ENCODE data around the gene CEMIP.

CEMIP gene

DNA sequence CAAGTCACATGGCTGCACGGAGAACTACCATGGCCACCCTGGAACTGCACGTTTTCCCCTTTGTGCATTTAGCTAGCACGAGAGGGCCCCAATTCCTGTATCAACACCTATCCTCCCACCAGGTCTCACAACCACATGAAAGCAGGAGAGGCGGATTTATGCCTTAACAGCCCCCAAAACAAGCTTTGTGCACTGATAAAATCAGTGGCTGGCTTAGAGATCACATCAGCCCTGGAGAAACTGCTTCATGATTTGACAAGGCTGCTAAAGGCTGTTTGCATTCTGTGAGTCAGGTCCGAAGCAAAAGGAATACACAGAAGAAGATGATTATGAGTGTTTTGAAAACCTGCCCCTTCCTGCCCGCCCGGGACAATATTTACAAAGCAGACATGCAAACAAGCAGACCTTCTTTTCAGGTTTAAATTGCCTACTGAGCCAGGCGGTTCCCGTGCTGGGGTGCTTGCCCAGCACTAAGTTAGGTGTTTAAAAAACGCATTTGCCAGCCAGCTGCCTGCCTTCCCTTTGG lies 25.9 kb downstream of the CEMIP start:
- Histone ChIP-seq H3K27me3 (ENCODE audit: low read depth, low read length) (no peaks in the 10 kb centered on the region), H3K4me1 (ENCODE audit: control insufficient read depth in 1 of 2, insufficient read depth in 2 of 2, low read length in 2 of 2) (no peaks in the 10 kb centered on the region), H3K4me3 (ENCODE audit: low read depth in 1 of 2, low read length in 2 of 2) (no peak overlapping the region), H3K36me3 (ENCODE audit: control insufficient read depth in 1 of 2, insufficient read depth in 2 of 2, low read length in 2 of 2) (no peaks in the 10 kb centered on the region), H3K27ac (ENCODE audit: low read length) (no peak overlapping the region), H3K9me3 (ENCODE audit: control insufficient read depth in 1 of 2, low read length in 2 of 2) (no peaks in the 10 kb centered on the region)

GRCh38 chr15:80811781-80812315 lies 32.7 kb downstream of the CEMIP start:
- peaks cover 0 to 9% of the 10 kb centered on the region in 2 donors for H3K4me1 ChIP-seq (ENCODE audit: control insufficient read depth in 1 of 2, insufficient read depth in 2 of 2, low read length in 2 of 2)
- no peak overlapping the region for H3K4me3 ChIP-seq (ENCODE audit: low read depth in 1 of 2, low read length in 2 of 2)
- H3K27me3 ChIP-seq (ENCODE audit: low read depth, low read length) = no peaks in the 10 kb centered on the region
- H3K27ac ChIP-seq (ENCODE audit: low read length) = no peak overlapping the region
- H3K36me3 ChIP-seq (ENCODE audit: control insufficient read depth in 1 of 2, insufficient read depth in 2 of 2, low read length in 2 of 2) = no peaks in the 10 kb centered on the region
- H3K9me3 ChIP-seq (ENCODE audit: control insufficient read depth in 1 of 2, low read length in 2 of 2) = no peaks in the 10 kb centered on the region

- no peak overlapping the region for H3K4me3 ChIP-seq (ENCODE audit: low read depth in 1 of 2, low read length in 2 of 2)
- H3K36me3 ChIP-seq (ENCODE audit: control insufficient read depth in 1 of 2, insufficient read depth in 2 of 2, low read length in 2 of 2) = no peaks in the 10 kb centered on the region
- no peaks in the 10 kb centered on the region for H3K27me3 ChIP-seq (ENCODE audit: low read depth, low read length)
- no peak overlapping the region for H3K27ac ChIP-seq (ENCODE audit: low read length)
- H3K9me3 ChIP-seq (ENCODE audit: control insufficient read depth in 1 of 2, low read length in 2 of 2) = no peaks in the 10 kb centered on the region
- H3K4me1 ChIP-seq (ENCODE audit: control insufficient read depth in 1 of 2, insufficient read depth in 2 of 2, low read length in 2 of 2) = peaks cover 0 to 13% of the 10 kb centered on the region in 2 donors
Observed at GRCh38 chr15:80815106-80815505, 35.9 kb downstream of the CEMIP start.

DNA sequence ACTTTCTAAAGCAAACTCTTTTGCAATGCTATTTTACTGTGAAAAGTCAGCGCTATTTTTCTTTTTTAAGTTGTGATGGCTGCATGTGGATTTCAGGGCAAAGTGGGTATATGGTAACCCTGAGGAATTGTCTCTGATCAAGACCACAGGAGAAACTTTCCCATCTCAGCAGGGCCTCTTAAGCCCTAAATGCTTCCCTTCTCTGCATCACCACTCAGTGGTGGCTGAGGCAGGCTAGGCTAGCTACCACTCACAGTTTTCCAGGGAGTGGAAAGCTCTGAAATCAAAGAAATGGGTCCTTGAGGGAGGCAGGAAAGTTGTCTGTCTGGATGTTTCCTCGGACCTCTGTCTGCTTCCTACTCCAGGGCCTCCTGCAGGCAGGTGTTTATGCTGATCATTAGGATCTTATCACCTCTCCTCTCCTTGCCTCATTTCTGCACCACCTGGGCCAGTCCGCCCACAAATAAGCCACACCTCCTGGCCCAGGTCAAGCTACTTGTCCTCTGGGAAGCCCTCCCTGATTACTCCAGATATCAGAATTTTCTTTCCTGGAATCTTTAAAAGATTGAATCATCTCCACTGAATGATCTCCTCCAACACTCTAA lies 37.0 kb downstream of the CEMIP start:
- H3K27ac ChIP-seq (ENCODE audit: low read length) = peak overlapping the region; percentile 15
- no peaks in the 10 kb centered on the region for H3K9me3 ChIP-seq (ENCODE audit: control insufficient read depth in 1 of 2, low read length in 2 of 2)
- no peak overlapping the region for H3K4me3 ChIP-seq (ENCODE audit: low read depth in 1 of 2, low read length in 2 of 2)
- no peaks in the 10 kb centered on the region for H3K27me3 ChIP-seq (ENCODE audit: low read depth, low read length)
- no peaks in the 10 kb centered on the region for H3K36me3 ChIP-seq (ENCODE audit: control insufficient read depth in 1 of 2, insufficient read depth in 2 of 2, low read length in 2 of 2)
- peaks cover 0 to 13% of the 10 kb centered on the region in 2 donors for H3K4me1 ChIP-seq (ENCODE audit: control insufficient read depth in 1 of 2, insufficient read depth in 2 of 2, low read length in 2 of 2)

DNA sequence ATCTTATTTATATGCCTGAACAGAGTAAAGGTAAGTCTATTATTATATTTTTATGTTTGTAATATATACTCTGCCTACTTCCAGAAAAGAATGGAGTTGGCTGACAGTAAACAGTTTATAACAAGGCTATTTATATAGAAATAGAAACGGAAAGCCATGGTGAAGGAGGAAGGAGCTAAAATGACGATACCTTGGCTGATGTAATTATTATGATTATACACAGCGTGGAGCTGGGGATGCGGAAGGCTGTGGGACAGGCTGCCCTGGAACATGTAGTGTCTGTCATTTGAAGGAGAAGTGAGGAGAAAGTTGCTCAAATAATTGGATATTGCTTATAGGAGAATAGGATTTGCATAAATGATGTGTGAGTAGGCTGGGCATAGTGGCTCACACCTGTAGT lies 37.8 kb downstream of the CEMIP start:
- no peak overlapping the region for H3K27ac ChIP-seq (ENCODE audit: low read length)
- H3K4me1 ChIP-seq (ENCODE audit: control insufficient read depth in 1 of 2, insufficient read depth in 2 of 2, low read length in 2 of 2) = peaks cover 0 to 13% of the 10 kb centered on the region in 2 donors
- no peaks in the 10 kb centered on the region for H3K36me3 ChIP-seq (ENCODE audit: control insufficient read depth in 1 of 2, insufficient read depth in 2 of 2, low read length in 2 of 2)
- H3K27me3 ChIP-seq (ENCODE audit: low read depth, low read length) = no peaks in the 10 kb centered on the region
- H3K9me3 ChIP-seq (ENCODE audit: control insufficient read depth in 1 of 2, low read length in 2 of 2) = no peaks in the 10 kb centered on the region
- H3K4me3 ChIP-seq (ENCODE audit: low read depth in 1 of 2, low read length in 2 of 2) = no peak overlapping the region

GRCh38 chr15:80817901-80818300 lies 38.7 kb downstream of the CEMIP start:
- no peaks in the 10 kb centered on the region for H3K27me3 ChIP-seq (ENCODE audit: low read depth, low read length)
- H3K9me3 ChIP-seq (ENCODE audit: control insufficient read depth in 1 of 2, low read length in 2 of 2) = no peaks in the 10 kb centered on the region
- H3K36me3 ChIP-seq (ENCODE audit: control insufficient read depth in 1 of 2, insufficient read depth in 2 of 2, low read length in 2 of 2) = no peaks in the 10 kb centered on the region
- no peak overlapping the region for H3K27ac ChIP-seq (ENCODE audit: low read length)
- peaks cover 0 to 13% of the 10 kb centered on the region in 2 donors for H3K4me1 ChIP-seq (ENCODE audit: control insufficient read depth in 1 of 2, insufficient read depth in 2 of 2, low read length in 2 of 2)
- no peak overlapping the region for H3K4me3 ChIP-seq (ENCODE audit: low read depth in 1 of 2, low read length in 2 of 2)

DNA sequence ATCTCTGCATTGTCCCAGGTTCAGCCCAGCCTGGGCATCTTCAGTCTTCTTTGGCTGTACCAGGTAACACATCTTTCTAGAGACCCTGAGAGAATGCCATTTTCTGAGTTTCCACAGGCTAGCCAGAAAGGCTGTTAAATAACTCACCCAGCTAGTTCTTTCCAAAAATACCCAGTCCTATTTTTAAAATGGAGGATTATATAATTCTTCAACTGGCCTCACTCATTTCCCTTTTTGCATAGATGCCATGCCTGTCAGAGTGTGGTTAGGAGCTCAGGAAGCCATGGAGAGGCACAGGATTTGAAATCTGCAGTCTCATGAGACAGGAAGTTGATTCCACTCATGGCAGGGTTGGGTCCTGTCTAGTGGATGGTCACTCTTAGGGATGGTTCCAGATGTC lies 39.8 kb downstream of the CEMIP start:
- H3K9me3 ChIP-seq (ENCODE audit: control insufficient read depth in 1 of 2, low read length in 2 of 2) = no peaks in the 10 kb centered on the region
- H3K36me3 ChIP-seq (ENCODE audit: control insufficient read depth in 1 of 2, insufficient read depth in 2 of 2, low read length in 2 of 2) = no peaks in the 10 kb centered on the region
- no peaks in the 10 kb centered on the region for H3K27me3 ChIP-seq (ENCODE audit: low read depth, low read length)
- peaks cover 0 to 13% of the 10 kb centered on the region in 2 donors for H3K4me1 ChIP-seq (ENCODE audit: control insufficient read depth in 1 of 2, insufficient read depth in 2 of 2, low read length in 2 of 2)
- H3K27ac ChIP-seq (ENCODE audit: low read length) = no peak overlapping the region
- no peak overlapping the region for H3K4me3 ChIP-seq (ENCODE audit: low read depth in 1 of 2, low read length in 2 of 2)

DNA sequence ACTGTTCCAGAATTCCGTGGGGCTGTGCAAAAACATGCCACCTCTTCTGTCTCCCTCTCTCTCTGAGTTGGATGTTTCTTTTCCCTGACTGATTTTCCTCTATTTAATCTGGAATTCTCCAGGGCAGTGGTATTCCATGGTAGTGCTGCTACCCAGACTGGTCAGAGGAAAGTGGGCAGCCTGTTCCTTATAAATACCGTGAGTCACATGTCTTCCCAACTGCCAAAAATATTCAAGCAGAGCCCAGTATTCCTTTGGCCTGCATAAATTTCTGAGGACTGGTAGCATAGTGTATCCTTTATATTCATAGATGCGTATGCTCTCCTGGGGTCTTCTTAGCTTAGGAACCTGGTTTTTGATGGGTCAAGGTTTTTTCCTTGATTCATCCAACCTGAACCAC lies 40.9 kb downstream of the CEMIP start:
- Histone ChIP-seq H3K27ac (ENCODE audit: low read length) (no peak overlapping the region), H3K9me3 (ENCODE audit: control insufficient read depth in 1 of 2, low read length in 2 of 2) (no peaks in the 10 kb centered on the region), H3K4me1 (ENCODE audit: control insufficient read depth in 1 of 2, insufficient read depth in 2 of 2, low read length in 2 of 2) (peaks cover 0 to 11% of the 10 kb centered on the region in 2 donors), H3K36me3 (ENCODE audit: control insufficient read depth in 1 of 2, insufficient read depth in 2 of 2, low read length in 2 of 2) (no peaks in the 10 kb centered on the region), H3K27me3 (ENCODE audit: low read depth, low read length) (no peaks in the 10 kb centered on the region), H3K4me3 (ENCODE audit: low read depth in 1 of 2, low read length in 2 of 2) (no peak overlapping the region)

- Histone ChIP-seq H3K4me1 (ENCODE audit: control insufficient read depth in 1 of 2, insufficient read depth in 2 of 2, low read length in 2 of 2) (peaks cover 0 to 4% of the 10 kb centered on the region in 2 donors), H3K27me3 (ENCODE audit: low read depth, low read length) (no peaks in the 10 kb centered on the region), H3K27ac (ENCODE audit: low read length) (no peak overlapping the region), H3K36me3 (ENCODE audit: control insufficient read depth in 1 of 2, insufficient read depth in 2 of 2, low read length in 2 of 2) (no peaks in the 10 kb centered on the region), H3K4me3 (ENCODE audit: low read depth in 1 of 2, low read length in 2 of 2) (no peak overlapping the region), H3K9me3 (ENCODE audit: control insufficient read depth in 1 of 2, low read length in 2 of 2) (no peaks in the 10 kb centered on the region)
Observed at GRCh38 chr15:80822256-80822655, 43.1 kb downstream of the CEMIP start.

- no peak overlapping the region for H3K27ac ChIP-seq (ENCODE audit: low read length)
- H3K9me3 ChIP-seq (ENCODE audit: control insufficient read depth in 1 of 2, low read length in 2 of 2) = no peaks in the 10 kb centered on the region
- H3K4me1 ChIP-seq (ENCODE audit: control insufficient read depth in 1 of 2, insufficient read depth in 2 of 2, low read length in 2 of 2) = peaks cover 0 to 4% of the 10 kb centered on the region in 2 donors
- H3K36me3 ChIP-seq (ENCODE audit: control insufficient read depth in 1 of 2, insufficient read depth in 2 of 2, low read length in 2 of 2) = no peaks in the 10 kb centered on the region
- H3K4me3 ChIP-seq (ENCODE audit: low read depth in 1 of 2, low read length in 2 of 2) = no peak overlapping the region
- no peaks in the 10 kb centered on the region for H3K27me3 ChIP-seq (ENCODE audit: low read depth, low read length)
Observed at GRCh38 chr15:80822676-80823075, 43.5 kb downstream of the CEMIP start.

DNA sequence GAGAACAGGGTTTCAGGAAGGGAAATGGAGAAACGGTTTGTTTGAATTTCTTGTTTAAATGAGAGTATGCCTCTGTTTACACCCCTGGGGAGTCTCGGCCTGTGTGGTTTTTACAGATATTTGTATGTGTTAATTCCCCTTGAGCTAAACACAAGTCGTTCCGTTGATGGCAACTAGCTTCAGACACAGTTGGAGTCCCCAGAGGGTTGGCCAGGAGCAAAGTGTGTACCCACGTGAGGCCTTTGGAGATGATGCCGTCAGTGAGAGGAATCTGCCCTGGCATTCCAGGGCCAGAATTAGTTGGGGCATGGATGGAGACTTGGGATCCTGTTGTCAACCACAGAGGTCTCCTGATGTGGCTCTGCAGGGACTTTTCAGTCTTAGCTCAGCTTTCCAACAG lies 44.0 kb downstream of the CEMIP start:
- H3K27me3 ChIP-seq (ENCODE audit: low read depth, low read length) = no peaks in the 10 kb centered on the region
- H3K4me3 ChIP-seq (ENCODE audit: low read depth in 1 of 2, low read length in 2 of 2) = no peak overlapping the region
- peaks cover 0 to 4% of the 10 kb centered on the region in 2 donors for H3K4me1 ChIP-seq (ENCODE audit: control insufficient read depth in 1 of 2, insufficient read depth in 2 of 2, low read length in 2 of 2)
- H3K36me3 ChIP-seq (ENCODE audit: control insufficient read depth in 1 of 2, insufficient read depth in 2 of 2, low read length in 2 of 2) = no peaks in the 10 kb centered on the region
- no peaks in the 10 kb centered on the region for H3K9me3 ChIP-seq (ENCODE audit: control insufficient read depth in 1 of 2, low read length in 2 of 2)
- H3K27ac ChIP-seq (ENCODE audit: low read length) = no peak overlapping the region

DNA sequence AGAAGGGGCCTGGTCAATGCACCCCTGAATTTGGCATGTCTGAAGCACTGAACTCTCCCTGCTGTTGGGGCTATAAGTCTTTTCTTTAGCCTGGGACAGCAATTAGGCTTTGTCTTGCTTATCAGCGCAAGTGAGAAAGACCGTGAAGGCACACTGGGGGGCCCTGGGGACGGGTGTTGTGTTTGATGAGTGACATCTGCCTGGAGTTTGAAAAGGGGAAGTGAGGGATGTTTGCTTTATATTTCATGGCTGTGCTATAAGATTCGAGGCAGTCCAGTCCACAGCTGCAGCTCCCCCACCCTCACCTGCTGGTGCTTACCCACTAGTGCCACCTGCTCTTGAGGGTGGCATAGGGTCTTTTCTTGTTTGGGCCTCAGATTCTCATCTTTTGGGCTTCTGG lies 44.8 kb downstream of the CEMIP start:
- Histone ChIP-seq H3K27me3 (ENCODE audit: low read depth, low read length) (no peaks in the 10 kb centered on the region), H3K4me3 (ENCODE audit: low read depth in 1 of 2, low read length in 2 of 2) (no peak overlapping the region), H3K9me3 (ENCODE audit: control insufficient read depth in 1 of 2, low read length in 2 of 2) (no peaks in the 10 kb centered on the region), H3K36me3 (ENCODE audit: control insufficient read depth in 1 of 2, insufficient read depth in 2 of 2, low read length in 2 of 2) (no peaks in the 10 kb centered on the region), H3K4me1 (ENCODE audit: control insufficient read depth in 1 of 2, insufficient read depth in 2 of 2, low read length in 2 of 2) (no peaks in the 10 kb centered on the region), H3K27ac (ENCODE audit: low read length) (no peak overlapping the region)
